ENCODE data around the gene CACNA2D4.

CACNA2D4 gene

GRCh38 chr12:1918081-1918883, at the start of gene CACNA2D4:
Gene CACNA2D4 (minus strand): TSS chr12:1918652. CDS start chr12:1918473, 179 bp downstream.
- no peaks in the 10 kb centered on the region for H3K9me3 ChIP-seq (ENCODE audit: control insufficient read depth, low read length)
- no peaks in the 10 kb centered on the region for H3K27me3 ChIP-seq (ENCODE audit: control insufficient read depth, insufficient read depth, low read length)
- no peaks in the 10 kb centered on the region for H3K79me2 ChIP-seq
- H3K27ac ChIP-seq, result peak within 1 kb of the TSS; percentile 42
- H3K4me1 ChIP-seq, result no peaks in the 10 kb centered on the region
- no peak within 1 kb of the TSS for H2AFZ ChIP-seq
- H3K9ac ChIP-seq, result no peak within 1 kb of the TSS
- H3K4me3 ChIP-seq (ENCODE audit: low read depth, low read length), result no peak within 1 kb of the TSS
- TF ChIP-seq CTCF (IDR thresholded peaks at IDR 0.05), result no peak
- H3K4me2 ChIP-seq (ENCODE audit: low read length), result no peak within 1 kb of the TSS
- no peaks in the 10 kb centered on the region for H3K36me3 ChIP-seq (ENCODE audit: control insufficient read depth, insufficient read depth, low read length)

- Histone ChIP-seq H3K27ac (no peak overlapping the region), H3K9ac (no peak overlapping the region), H3K4me2 (ENCODE audit: low read length) (no peak overlapping the region), H3K27me3 (ENCODE audit: control insufficient read depth, insufficient read depth, low read length) (no peaks in the 10 kb centered on the region), H3K4me3 (ENCODE audit: low read depth, low read length) (no peak overlapping the region), H3K9me3 (ENCODE audit: control insufficient read depth, low read length) (no peaks in the 10 kb centered on the region), H3K79me2 (no peaks in the 10 kb centered on the region), H3K4me1 (no peaks in the 10 kb centered on the region), H3K36me3 (ENCODE audit: control insufficient read depth, insufficient read depth, low read length) (no peaks in the 10 kb centered on the region), H2AFZ (no peak overlapping the region)
- no peak for TF ChIP-seq CTCF (IDR thresholded peaks at IDR 0.05)
Observed at GRCh38 chr12:1966561-1967226, 48.2 kb upstream of the CACNA2D4 start.

GRCh38 chr12:1965916-1966315, 47.5 kb upstream of the CACNA2D4 start:
- Histone ChIP-seq H2AFZ (no peak overlapping the region), H3K4me1 (no peaks in the 10 kb centered on the region), H3K4me3 (ENCODE audit: low read depth, low read length) (no peak overlapping the region)

GRCh38 chr12:1962051-1963020, 43.9 kb upstream of the CACNA2D4 start:
- H3K36me3 ChIP-seq (ENCODE audit: control insufficient read depth, insufficient read depth, low read length), result no peaks in the 10 kb centered on the region
- no peak overlapping the region for H3K9ac ChIP-seq
- H3K27ac ChIP-seq, result no peak overlapping the region
- H3K9me3 ChIP-seq (ENCODE audit: control insufficient read depth, low read length), result no peaks in the 10 kb centered on the region
- H3K4me2 ChIP-seq (ENCODE audit: low read length), result no peak overlapping the region
- no peaks in the 10 kb centered on the region for H3K4me1 ChIP-seq
- no peaks in the 10 kb centered on the region for H3K79me2 ChIP-seq
- no peak overlapping the region for H2AFZ ChIP-seq
- H3K27me3 ChIP-seq (ENCODE audit: control insufficient read depth, insufficient read depth, low read length), result no peaks in the 10 kb centered on the region
- no peak for TF ChIP-seq CTCF (IDR thresholded peaks at IDR 0.05)
- H3K4me3 ChIP-seq (ENCODE audit: low read depth, low read length), result no peak overlapping the region

More at GRCh38 chr12:1965916-1966315, 47.5 kb upstream of the CACNA2D4 start:
- Histone ChIP-seq H3K9ac (no peak overlapping the region), H3K9me3 (ENCODE audit: control insufficient read depth, low read length) (no peaks in the 10 kb centered on the region), H3K27ac (no peak overlapping the region), H3K27me3 (ENCODE audit: control insufficient read depth, insufficient read depth, low read length) (no peaks in the 10 kb centered on the region), H3K36me3 (ENCODE audit: control insufficient read depth, insufficient read depth, low read length) (no peaks in the 10 kb centered on the region), H3K4me2 (ENCODE audit: low read length) (no peak overlapping the region), H3K79me2 (no peaks in the 10 kb centered on the region)
- TF ChIP-seq CTCF (IDR thresholded peaks at IDR 0.05), result no peak
